ENCODE measurements around the gene FAM241B. TPM values are rescaled to one million over a fixed set of nuclear protein-coding genes. Genes with fewer than 3 reads are reported as not detected.

The FAM241B gene
- total RNA-seq, 1 donor from 2014 or later = 50.1 TPM

DNA sequence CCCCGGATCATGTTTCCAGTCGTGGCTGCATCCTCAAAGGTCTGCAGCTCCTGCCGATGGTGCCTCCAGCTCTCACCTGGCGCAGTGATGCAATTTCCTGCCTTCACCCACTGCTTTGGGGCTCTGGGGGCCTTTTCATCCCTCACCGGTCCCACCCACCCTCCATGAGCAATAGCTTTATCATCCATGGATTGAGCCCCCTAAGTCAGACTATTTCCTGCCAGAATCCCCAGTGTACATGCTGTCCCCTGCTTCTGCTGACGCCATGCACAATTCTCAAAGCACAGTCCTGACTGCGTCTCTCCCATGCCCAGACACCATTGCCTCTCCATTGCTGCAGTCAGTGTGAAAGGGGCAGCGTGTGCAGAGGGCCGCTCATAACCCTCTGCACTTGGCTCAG, 49.7 kb downstream of the FAM241B start:
- Mint-ChIP-seq H3K4me1 (ENCODE audit: low read depth, unreplicated experiment) (peaks cover under 1% of the 10 kb centered on the region), H3K4me3 (ENCODE audit: unreplicated experiment) (no peak overlapping the region), H3K27me3 (ENCODE audit: unreplicated experiment) (peaks cover 11% of the 10 kb centered on the region), H3K9me3 (ENCODE audit: unreplicated experiment) (peaks cover 3% of the 10 kb centered on the region), H3K36me3 (ENCODE audit: unreplicated experiment) (no peaks in the 10 kb centered on the region), H3K27ac (ENCODE audit: unreplicated experiment) (no peak overlapping the region)
- DNase-seq = no peak
- TF ChIP-seq, protein P1, sequence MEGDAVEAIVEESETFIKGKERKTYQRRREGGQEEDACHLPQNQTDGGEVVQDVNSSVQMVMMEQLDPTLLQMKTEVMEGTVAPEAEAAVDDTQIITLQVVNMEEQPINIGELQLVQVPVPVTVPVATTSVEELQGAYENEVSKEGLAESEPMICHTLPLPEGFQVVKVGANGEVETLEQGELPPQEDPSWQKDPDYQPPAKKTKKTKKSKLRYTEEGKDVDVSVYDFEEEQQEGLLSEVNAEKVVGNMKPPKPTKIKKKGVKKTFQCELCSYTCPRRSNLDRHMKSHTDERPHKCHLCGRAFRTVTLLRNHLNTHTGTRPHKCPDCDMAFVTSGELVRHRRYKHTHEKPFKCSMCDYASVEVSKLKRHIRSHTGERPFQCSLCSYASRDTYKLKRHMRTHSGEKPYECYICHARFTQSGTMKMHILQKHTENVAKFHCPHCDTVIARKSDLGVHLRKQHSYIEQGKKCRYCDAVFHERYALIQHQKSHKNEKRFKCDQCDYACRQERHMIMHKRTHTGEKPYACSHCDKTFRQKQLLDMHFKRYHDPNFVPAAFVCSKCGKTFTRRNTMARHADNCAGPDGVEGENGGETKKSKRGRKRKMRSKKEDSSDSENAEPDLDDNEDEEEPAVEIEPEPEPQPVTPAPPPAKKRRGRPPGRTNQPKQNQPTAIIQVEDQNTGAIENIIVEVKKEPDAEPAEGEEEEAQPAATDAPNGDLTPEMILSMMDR (IDR thresholded peaks at IDR 0.05; ENCODE audit: partially characterized antibody, unreplicated experiment) = no peak

DNA sequence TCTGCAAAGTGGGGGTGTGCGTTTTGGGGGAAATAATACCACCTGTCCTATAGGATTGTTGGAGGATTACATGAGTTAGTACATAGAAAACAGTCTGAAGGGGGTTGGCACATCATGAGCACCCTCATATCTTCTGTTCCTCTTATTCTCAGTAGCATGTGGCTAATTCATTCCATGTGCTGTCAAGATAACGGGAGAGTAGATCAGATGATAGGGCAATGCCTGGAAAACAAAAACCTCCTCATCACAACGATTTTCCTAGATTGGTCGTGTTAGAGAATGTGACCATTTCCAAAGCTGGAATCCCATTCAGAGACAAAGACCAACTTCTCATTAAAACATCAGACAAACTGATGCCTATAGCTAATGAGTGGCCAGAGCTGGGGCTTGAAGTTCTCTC, 50.6 kb downstream of the FAM241B start:
- Mint-ChIP-seq H3K27ac (ENCODE audit: unreplicated experiment) (no peak overlapping the region), H3K4me1 (ENCODE audit: low read depth, unreplicated experiment) (peaks cover 1% of the 10 kb centered on the region), H3K27me3 (ENCODE audit: unreplicated experiment) (peaks cover 11% of the 10 kb centered on the region), H3K36me3 (ENCODE audit: unreplicated experiment) (no peaks in the 10 kb centered on the region), H3K4me3 (ENCODE audit: unreplicated experiment) (no peak overlapping the region), H3K9me3 (ENCODE audit: unreplicated experiment) (peaks cover 3% of the 10 kb centered on the region)
- DNase-seq = no peak
- TF ChIP-seq, protein P1 (IDR thresholded peaks at IDR 0.05; ENCODE audit: partially characterized antibody, unreplicated experiment) = no peak

DNA sequence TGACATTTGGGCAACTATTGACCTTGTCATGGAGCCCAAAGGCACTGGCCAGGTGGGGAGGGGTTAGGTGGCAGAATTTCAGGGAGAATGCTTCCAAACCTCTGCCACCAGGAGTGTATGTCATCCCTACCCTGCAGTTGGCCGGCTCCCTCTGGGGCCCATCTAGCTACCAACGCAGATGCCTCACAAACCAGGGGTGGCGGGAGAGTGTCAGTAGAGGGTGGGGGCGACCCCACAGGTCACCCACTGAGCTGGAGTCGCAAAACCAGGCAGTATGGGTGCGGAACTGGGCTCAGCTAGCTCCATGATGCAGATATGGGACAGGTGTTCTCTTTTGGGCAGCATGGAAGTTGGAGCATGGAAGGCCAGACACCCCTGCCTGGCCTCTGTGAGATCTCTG, 51.4 kb downstream of the FAM241B start:
- peaks cover 11% of the 10 kb centered on the region for H3K27me3 Mint-ChIP-seq (ENCODE audit: unreplicated experiment)
- no peak overlapping the region for H3K4me3 Mint-ChIP-seq (ENCODE audit: unreplicated experiment)
- H3K36me3 Mint-ChIP-seq (ENCODE audit: unreplicated experiment) = no peaks in the 10 kb centered on the region
- H3K4me1 Mint-ChIP-seq (ENCODE audit: low read depth, unreplicated experiment) = peaks cover 1% of the 10 kb centered on the region
- no peak for DNase-seq
- TF ChIP-seq, protein P1 (IDR thresholded peaks at IDR 0.05; ENCODE audit: partially characterized antibody, unreplicated experiment) = no peak
- peaks cover 1% of the 10 kb centered on the region for H3K9me3 Mint-ChIP-seq (ENCODE audit: unreplicated experiment)
- H3K27ac Mint-ChIP-seq (ENCODE audit: unreplicated experiment) = no peak overlapping the region

DNA sequence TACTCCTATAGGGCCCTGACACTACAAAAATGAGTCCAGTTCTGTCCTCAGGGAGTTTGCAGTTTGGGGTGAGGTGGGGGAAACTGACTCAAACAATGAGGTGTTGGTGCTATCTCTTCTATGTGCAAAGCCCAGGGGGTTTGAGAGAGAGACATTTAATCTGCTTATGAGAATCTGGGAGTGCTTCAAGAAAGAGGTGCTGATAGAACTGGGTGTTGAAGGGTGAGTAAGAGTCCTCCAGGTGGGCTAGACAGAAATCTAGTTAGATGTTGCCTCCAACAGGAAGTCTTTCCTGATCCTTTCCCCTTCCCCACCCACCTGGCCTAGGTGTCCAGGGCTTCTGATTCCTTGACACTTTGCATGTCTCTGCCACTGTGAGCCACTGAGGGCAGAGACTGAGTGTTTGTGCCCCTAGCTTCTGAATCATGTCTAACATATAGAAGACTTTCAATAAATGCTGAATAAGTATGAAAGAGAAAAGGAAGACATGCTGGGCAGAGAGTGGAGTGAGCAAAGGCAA, 53.0 kb downstream of the FAM241B start:
- peaks cover 5% of the 10 kb centered on the region for H3K9me3 Mint-ChIP-seq (ENCODE audit: unreplicated experiment)

More for the DNA sequence above, 53.0 kb downstream of the FAM241B start:
- no peak overlapping the region for H3K27ac Mint-ChIP-seq (ENCODE audit: unreplicated experiment)
- H3K27me3 Mint-ChIP-seq (ENCODE audit: unreplicated experiment) = peaks cover 11% of the 10 kb centered on the region
- TF ChIP-seq, protein P1 (IDR thresholded peaks at IDR 0.05; ENCODE audit: partially characterized antibody, unreplicated experiment) = no peak
- H3K36me3 Mint-ChIP-seq (ENCODE audit: unreplicated experiment) = no peaks in the 10 kb centered on the region
- peak overlapping the region; percentile 16 for H3K4me3 Mint-ChIP-seq (ENCODE audit: unreplicated experiment)
- H3K4me1 Mint-ChIP-seq (ENCODE audit: low read depth, unreplicated experiment) = peaks cover 1% of the 10 kb centered on the region
- DNase-seq = no peak

Other genes with a start within 250 kb of the FAM241B start
- not detected for gene TACR2, start 213.3 kb upstream of the FAM241B start, total RNA-seq (ENCODE audit: unreplicated experiment)
- gene TSPAN15, start 178.8 kb upstream of the FAM241B start, total RNA-seq (ENCODE audit: unreplicated experiment) = 49.8 TPM
- gene NEUROG3, start 56.8 kb upstream of the FAM241B start, total RNA-seq (ENCODE audit: unreplicated experiment) = not detected
- gene COL13A1, start 171.7 kb downstream of the FAM241B start, total RNA-seq (ENCODE audit: unreplicated experiment) = 8.5 TPM